Heart right ventricle (tissue), 16 donors: Measurements from ENCODE around the gene ECHDC3. TPM values are rescaled to one million over a fixed set of nuclear protein-coding genes. Genes with fewer than 3 reads are reported as not detected.

ENCODE experiments used
- ATAC-seq, 8 donors: fragments of 200-7000 bp; cut with Tn5 transposase; one replicate each; pipeline ENCODE4 v1.9.1; 2020; ENCODE audit warnings: mild to moderate bottlenecking in 8 of 8, moderate library complexity in 8 of 8, moderate number of reproducible peaks in 1 of 8
- DNase-seq, 2 donors: peaks; one replicate each; pipeline ENCODE4 v3.0.0-alpha.2; 2020
- H3K27ac ChIP-seq, 10 donors: fragments of 200-600 bp; sonication (generic) in 2 of 10; one replicate each; pipeline versions ENCODE4 v1.5.0 to v1.8.0; 2020 to 2022; ENCODE audit warnings: mild to moderate bottlenecking in 3 of 10
- H3K27me3 ChIP-seq, 7 donors: fragments of 200-600 bp; one replicate each; pipeline ENCODE4 v1.8.0; 2021 to 2022; ENCODE audit warnings: mild to moderate bottlenecking in 2 of 7
- H3K36me3 ChIP-seq, 9 donors: fragments of 200-600 bp; sonication (generic) in 1 of 9; one replicate each; pipeline versions ENCODE4 v1.5.0 to v1.8.0; 2020 to 2022; ENCODE audit warnings: mild to moderate bottlenecking in 2 of 9
- H3K4me1 ChIP-seq, 9 donors: fragments of 200-600 bp; sonication (generic) in 1 of 9; one replicate each; pipeline versions ENCODE4 v1.5.0 to v1.8.0; 2020 to 2022; ENCODE audit warnings: mild to moderate bottlenecking in 4 of 9
- H3K4me3 ChIP-seq, 10 donors: fragments of 200-600 bp; sonication (generic) in 2 of 10; one replicate each; pipeline versions ENCODE4 v1.5.0 to v1.8.0; 2020 to 2022; ENCODE audit warnings: mild to moderate bottlenecking in 7 of 10, moderate library complexity in 2 of 10
- H3K9me3 ChIP-seq, 11 donors: fragments of 200-600 bp in 10 of 11; sonication (generic) in 2 of 11; one replicate each; pipeline versions ENCODE4 v1.5.0 to v1.8.0; 2013 to 2022; ENCODE audit warnings: mild to moderate bottlenecking in 2 of 11, control low read depth in 1 of 11, moderate library complexity in 1 of 11
- WGBS, 2 donors: extraction: QIAGEN DNeasy Blood & Tissue Kit; methylation state at CpG; one replicate each; pipeline ENCODE4 v1.1.7; 2013; ENCODE audit warnings: inconsistent platforms in 1 of 2; 5-methylcytosine and 5-hydroxymethylcytosine counted together
- intact Hi-C, 10 donors: fragments of 100-400 bp; cut with DNase I; formaldehyde crosslinking; loops; one replicate each; pipeline versions ENCODE4 v1.11.1 to v1.14.2; 2022
- polyA plus RNA-seq, 2 donors: library from polyadenylated mRNA; stranded (reverse); fragments of 200-250 nt; gene quantifications; one replicate each; pipeline ENCODE4 v1.2.3, GENCODE V29; 2013
- total RNA-seq, 10 donors: library from RNA; stranded (reverse); fragmentation: NEBNext Ultra II Directional in 3 of 10; extraction: Animal tissue kit (Norgen Biotek cat#: 25700) in 3 of 10; gene quantifications; one replicate each; pipeline versions ENCODE4 v1.2.1 to v1.2.4, GENCODE V29; 2021 to 2023
- TF ChIP-seq, protein P1 (sequence below), 9 donors: fragments of 200-600 bp; sonication (generic) in 2 of 9; IDR thresholded peaks; one replicate each; pipeline versions ENCODE4 v1.5.0 to v1.8.0; 2021 to 2022; ENCODE audit warnings: antibody characterized with exemption in 9 of 9, mild to moderate bottlenecking in 5 of 9, moderate library complexity in 1 of 9
- donor health status: Arrhythmogenic right ventricular cardiomyopathy.
- donor health status: ischemic (EF 13 %, LVEDD 7.1; RV severe dilation, severe dysfunction).
- donor health status: healthy with polysubstance abuse.
- donor health status: DM: no; HTN: yes; CAD: no.
- donor health status: DM: no; HTN: no; CAD: no.
- donor health status: ischemic (EF 25% LVEDD 6.9; RV normal size, moderate dysfunction).
- donor health status: ischemic (EF 25% LVEDD 5.7; RV mildly dilated, moderate dysfunction).
- donor health status: healthy.
- donor health status: DM: yes; HTN: yes; CAD: no.
- donor health status: Ischemic cardiomyopathy.
- donor health status: ischemic (EF 35%, LVEDD 5.7; RV mildly dilated, moderate dysfunction).
- donor health status: nonischemic (EF 11% LVEDD 7.7; RV severe dilation, severe dysfunction).
- donor health status: DM: yes; HTN: yes; CAD: no.
- donor health status: PGD.
- donor health status: ischemic (EF 29% LVEDD 5.4; RV normal size, mild dysfunction).
- donor health status: nonischemic (EF 23%, LVEDD 6.1; RV moderate dilation, normal function).

ECHDC3 gene
- total and polyA plus RNA-seq, 12 donors = 15.0 to 114 (median 57.1) TPM

DNA sequence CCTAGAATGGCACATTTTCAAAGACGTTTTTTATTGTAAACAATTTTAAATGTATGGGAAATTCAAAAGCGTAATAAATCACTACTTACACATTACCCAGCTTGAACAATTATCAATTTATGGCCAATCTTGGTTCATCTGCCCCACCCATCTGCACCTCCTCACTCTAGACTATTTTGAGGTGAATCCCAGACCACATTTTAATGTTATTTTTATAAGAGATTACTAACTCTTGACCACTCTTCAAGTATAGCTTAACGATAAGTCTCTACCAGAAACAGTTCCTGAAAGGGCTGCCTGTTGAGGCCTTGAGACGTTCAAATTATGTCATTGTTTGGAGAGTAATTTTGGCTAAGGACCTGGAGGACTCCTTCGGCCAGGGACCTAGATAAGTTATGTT lies 33.2 kb downstream of the ECHDC3 start:
- TF ChIP-seq, protein P1, sequence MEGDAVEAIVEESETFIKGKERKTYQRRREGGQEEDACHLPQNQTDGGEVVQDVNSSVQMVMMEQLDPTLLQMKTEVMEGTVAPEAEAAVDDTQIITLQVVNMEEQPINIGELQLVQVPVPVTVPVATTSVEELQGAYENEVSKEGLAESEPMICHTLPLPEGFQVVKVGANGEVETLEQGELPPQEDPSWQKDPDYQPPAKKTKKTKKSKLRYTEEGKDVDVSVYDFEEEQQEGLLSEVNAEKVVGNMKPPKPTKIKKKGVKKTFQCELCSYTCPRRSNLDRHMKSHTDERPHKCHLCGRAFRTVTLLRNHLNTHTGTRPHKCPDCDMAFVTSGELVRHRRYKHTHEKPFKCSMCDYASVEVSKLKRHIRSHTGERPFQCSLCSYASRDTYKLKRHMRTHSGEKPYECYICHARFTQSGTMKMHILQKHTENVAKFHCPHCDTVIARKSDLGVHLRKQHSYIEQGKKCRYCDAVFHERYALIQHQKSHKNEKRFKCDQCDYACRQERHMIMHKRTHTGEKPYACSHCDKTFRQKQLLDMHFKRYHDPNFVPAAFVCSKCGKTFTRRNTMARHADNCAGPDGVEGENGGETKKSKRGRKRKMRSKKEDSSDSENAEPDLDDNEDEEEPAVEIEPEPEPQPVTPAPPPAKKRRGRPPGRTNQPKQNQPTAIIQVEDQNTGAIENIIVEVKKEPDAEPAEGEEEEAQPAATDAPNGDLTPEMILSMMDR (IDR thresholded peaks at IDR 0.05) = no peak
- WGBS, 2 donors = 58 to 64% methylated on average over 5 of the region's 5 CpGs
- Histone ChIP-seq H3K9me3 (no peaks in the 10 kb centered on the region), H3K27me3 (peaks cover 0 to 9% (median 0%) of the 10 kb centered on the region in 7 donors), H3K4me1 (no peaks in the 10 kb centered on the region), H3K27ac (no peak overlapping the region), H3K4me3 (no peak overlapping the region), H3K36me3 (no peaks in the 10 kb centered on the region)
- no peak for DNase-seq
- ATAC-seq = no peak
- intact Hi-C loops = no loop called here

DNA sequence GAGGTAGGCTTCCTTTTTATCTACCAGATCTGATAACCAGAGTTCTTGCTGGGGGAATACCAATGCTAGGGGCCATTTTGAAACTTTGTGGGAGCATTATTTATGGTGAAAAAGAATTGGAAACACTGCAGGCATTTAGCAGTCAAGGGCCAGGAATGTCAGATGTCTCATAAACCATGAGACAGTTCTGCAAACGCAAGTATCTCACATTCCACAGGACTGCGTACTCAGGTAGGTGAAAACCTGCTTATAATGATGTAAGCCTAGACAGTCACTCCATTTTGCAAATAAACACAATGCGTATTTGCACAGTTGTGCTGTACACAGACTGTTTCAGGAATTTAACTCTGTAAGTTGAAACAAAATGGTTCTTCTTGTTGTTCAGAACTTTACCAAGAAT lies 33.9 kb downstream of the ECHDC3 start:
- intact Hi-C loops = no loop called here
- ATAC-seq = no peak
- WGBS, 2 donors = 91 to 95% methylated on average over 3 of the region's 3 CpGs

DNA sequence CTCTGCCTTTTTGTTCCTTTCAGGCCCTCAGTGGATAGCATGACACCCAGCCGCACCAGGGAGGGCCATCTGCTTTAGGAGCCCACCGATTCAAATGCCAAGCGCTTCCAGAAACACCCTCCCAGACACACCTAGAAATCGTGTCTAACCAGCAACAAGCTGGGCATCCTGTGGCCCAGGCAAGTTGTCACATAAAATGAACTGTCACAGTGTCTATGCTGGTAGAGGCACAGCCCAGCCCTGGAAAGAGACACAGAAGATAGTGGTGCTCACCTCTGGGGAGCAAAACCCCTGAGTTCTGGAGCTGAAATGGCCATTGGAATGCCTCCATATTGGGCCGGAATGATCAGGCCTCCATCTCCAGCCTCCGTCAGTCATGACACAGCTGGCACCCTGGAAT lies 38.9 kb downstream of the ECHDC3 start:
- no peak for ATAC-seq
- DNase-seq = no peak
- no peaks in the 10 kb centered on the region for H3K27me3 ChIP-seq
- H3K4me3 ChIP-seq = no peak overlapping the region
- intact Hi-C loops = loop anchor here in 7 of 10 donors (5.0 kb wide), 2 partner anchors 201 to 206 kb away; no protein-coding TSS in a partner anchor
- no peak overlapping the region for H3K27ac ChIP-seq
- 88 to 89% methylated on average over 6 of the region's 6 CpGs for WGBS, 2 donors
- H3K36me3 ChIP-seq = no peaks in the 10 kb centered on the region
- H3K4me1 ChIP-seq = no peaks in the 10 kb centered on the region
- H3K9me3 ChIP-seq = no peaks in the 10 kb centered on the region
- TF ChIP-seq, protein P1 (IDR thresholded peaks at IDR 0.05) = no peak

More for the DNA sequence above, 33.9 kb downstream of the ECHDC3 start:
- Histone ChIP-seq H3K4me3 (no peak overlapping the region), H3K9me3 (no peaks in the 10 kb centered on the region), H3K27ac (no peak overlapping the region), H3K27me3 (peaks cover 0 to 9% (median 0%) of the 10 kb centered on the region in 7 donors), H3K4me1 (no peaks in the 10 kb centered on the region), H3K36me3 (no peaks in the 10 kb centered on the region)
- TF ChIP-seq, protein P1 (IDR thresholded peaks at IDR 0.05) = no peak
- no peak for DNase-seq

DNA sequence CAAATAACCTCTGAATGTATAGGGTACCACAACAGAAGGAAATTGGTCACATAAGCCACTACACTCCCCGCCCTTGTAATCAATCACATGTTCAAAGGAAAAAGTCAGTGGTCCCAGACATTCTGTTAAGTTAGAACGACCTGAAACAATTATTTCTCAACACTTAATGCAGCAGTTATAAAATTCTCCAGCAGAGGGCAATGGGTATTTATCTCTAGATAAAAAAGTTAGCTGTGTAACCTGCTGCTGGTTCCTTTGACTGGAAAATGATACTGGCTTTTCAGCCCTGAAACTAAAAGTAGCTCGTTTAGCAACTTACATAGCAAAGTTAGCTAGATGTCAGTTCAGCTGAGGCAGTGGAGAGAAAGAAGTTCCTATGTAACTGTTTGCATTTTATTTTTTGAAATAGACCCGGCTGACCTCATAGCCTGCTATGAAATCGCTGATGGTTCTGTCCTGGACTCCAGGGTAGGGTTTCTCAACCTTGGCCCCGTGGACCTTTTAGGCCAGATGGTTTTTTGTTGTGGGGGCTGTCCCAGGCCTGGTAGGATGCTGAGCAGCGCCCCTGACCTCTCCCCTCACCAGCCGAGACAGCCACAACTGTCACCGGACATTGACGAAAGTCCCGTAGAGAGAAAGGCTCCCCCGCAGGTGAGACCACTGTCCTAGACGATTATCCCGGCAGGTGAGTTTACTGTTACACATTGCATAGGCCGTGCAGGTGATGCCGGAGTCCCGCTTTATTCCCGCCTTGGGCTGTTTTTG lies 40.8 kb downstream of the ECHDC3 start:
- ATAC-seq = peak in 2 of 8 donors; percentile 44 to 47
- 70 to 71% methylated on average over 18 of the region's 18 CpGs for WGBS, 2 donors
- intact Hi-C loops = loop anchor here in 8 of 10 donors (2.0 to 5.0 kb wide), 3 partner anchors 199 to 204 kb away; no protein-coding TSS in a partner anchor
- H3K36me3 ChIP-seq = no peaks in the 10 kb centered on the region
- TF ChIP-seq, protein P1 (IDR thresholded peaks at IDR 0.05) = peak; percentile 45 to 78 (median 68)
- no peak overlapping the region for H3K4me3 ChIP-seq
- no peaks in the 10 kb centered on the region for H3K9me3 ChIP-seq
- no peaks in the 10 kb centered on the region for H3K4me1 ChIP-seq
- H3K27me3 ChIP-seq = peaks cover 0 to 13% (median 0%) of the 10 kb centered on the region in 7 donors
- H3K27ac ChIP-seq = no peak overlapping the region
- DNase-seq = no peak
